ENCODE results near the gene ZNF330. TPM values are rescaled to one million over a fixed set of nuclear protein-coding genes. Genes with fewer than 3 reads are reported as not detected.

ZNF330 gene
- total and polyA plus RNA-seq, 10 of the 15 experiments (the other 5 are each of a cell fraction or from before 2014, with no cell fraction given), result 31.3 to 57.6 (median 44.3) TPM

GRCh38 chr4:141248486-141248885 lies 27.8 kb downstream of the ZNF330 start:
- Histone ChIP-seq H3K9ac (ENCODE audit: control insufficient read depth, insufficient read depth, low read length) (no peak overlapping the region), H4K20me1 (ENCODE audit: control insufficient read depth, insufficient read depth) (no peaks in the 10 kb centered on the region), H3K4me1 (ENCODE audit: control insufficient read depth, insufficient read depth, low read length) (no peaks in the 10 kb centered on the region), H3K4me3 (no peak overlapping the region), H3K27me3 (replicated peaks in 1 of 2; ENCODE audit: control insufficient read depth in 2 of 2, insufficient read depth in 2 of 2, low read length in 1 of 2) (no peaks in the 10 kb centered on the region), H3K36me3 (ENCODE audit: control insufficient read depth in 2 of 2, insufficient read depth in 2 of 2, low read length in 1 of 2) (no peaks in the 10 kb centered on the region), H3K79me2 (ENCODE audit: control insufficient read depth, insufficient read depth, low read length) (no peaks in the 10 kb centered on the region), H3K4me2 (ENCODE audit: control insufficient read depth, insufficient read depth) (no peak overlapping the region), H3K27ac (ENCODE audit: control insufficient read depth, insufficient read depth) (no peak overlapping the region), H2AFZ (ENCODE audit: control insufficient read depth, low read depth, low read length) (no peak overlapping the region), H3K9me3 (replicated peaks; ENCODE audit: control insufficient read depth, insufficient read depth, low read length) (no peaks in the 10 kb centered on the region)
- TF ChIP-seq GABPA (IDR thresholded peaks at IDR 0.05; ENCODE audit: low read depth), result no peak
- TF ChIP-seq CBX3 (IDR thresholded peaks at IDR 0.05; ENCODE audit: borderline replicate concordance, low read depth), result no peak
- no peak for TF ChIP-seq PBX3 (IDR thresholded peaks at IDR 0.05; ENCODE audit: insufficient replicate concordance, low read depth, low read length)
- TF ChIP-seq CREB1 (IDR thresholded peaks at IDR 0.05; ENCODE audit: low read depth), result no peak
- TF ChIP-seq ETV6 (conservative IDR thresholded peaks at IDR 0.05 in 1 of 2, IDR thresholded peaks at IDR 0.05 in 1 of 2; ENCODE audit: borderline replicate concordance in 1 of 2, low read depth in 1 of 2), result no peak
- no peak for TF ChIP-seq FOXM1 (IDR thresholded peaks at IDR 0.05; ENCODE audit: low read depth, low read length)
- no peak for TF ChIP-seq YBX1 (IDR thresholded peaks at IDR 0.05)
- no peak for TF ChIP-seq YY1 (IDR thresholded peaks at IDR 0.05; ENCODE audit: low read depth, low read length)
- no peak for TF ChIP-seq SREBF2 (IDR thresholded peaks at IDR 0.05; ENCODE audit: low read length)
- TF ChIP-seq PAX5 (IDR thresholded peaks at IDR 0.05; ENCODE audit: borderline replicate concordance, low read depth, low read length), result no peak
- no peak for TF ChIP-seq SUPT20H (IDR thresholded peaks at IDR 0.05; ENCODE audit: borderline replicate concordance, control insufficient read depth, low read depth, low read length)
- TF ChIP-seq HDAC6 (IDR thresholded peaks at IDR 0.05; ENCODE audit: unreplicated experiment), result no peak
- BruUV-seq (replicated peaks), result no TSS peak
- FAIRE-seq (no peak), ATAC-seq (no peak), DNase-seq (ENCODE audit: low read depth, low spot score) (no peak)
- ChIA-PET RAD21 (ENCODE audit: unreplicated experiment) (no interaction called here), POLR2A (no interaction called here), SMC1A (ENCODE audit: uncharacterized antibody, unreplicated experiment) (interaction anchor here (1.2 kb wide), 1 partner anchor 9 kb away, joined by 5 read pairs; no protein-coding TSS in a partner anchor), CTCF (interaction anchor here (0.7 kb wide), 1 partner anchor 838 kb away, joined by 3 read pairs; no protein-coding TSS in a partner anchor)
- in situ Hi-C loops (cut with MboI), result no loop called here
- intact Hi-C loops (cut with micrococcal nuclease; ENCODE audit: unreplicated experiment), result no loop called here

Measured in GM12878 (cell line).